Left ventricle myocardium inferior (tissue), 1 donor: ENCODE measurements around the gene MLLT10. TPM values are rescaled to one million over a fixed set of nuclear protein-coding genes. Genes with fewer than 3 reads are reported as not detected.

Experiments used
- DNase-seq: peaks from one replicate; pipeline ENCODE4 v3.0.0-alpha.2; 2020
- H3K27ac ChIP-seq: fragments of 200-600 bp; replicated peaks from 2 replicates; pipeline ENCODE4 v1.8.0; 2021
- H3K27me3 ChIP-seq: fragments of 200-600 bp; 2 replicates; pipeline ENCODE4 v1.8.0; 2021; ENCODE audit warnings: low read depth
- H3K36me3 ChIP-seq: fragments of 200-600 bp; 2 replicates; pipeline ENCODE4 v1.8.0; 2021
- H3K4me1 ChIP-seq: fragments of 200-600 bp; 2 replicates; pipeline ENCODE4 v1.8.0; 2021
- H3K4me3 ChIP-seq: fragments of 200-600 bp; 2 replicates; pipeline ENCODE4 v1.8.0; 2021; ENCODE audit warnings: mild to moderate bottlenecking, moderate library complexity
- H3K9me3 ChIP-seq: fragments of 200-600 bp; replicated peaks from 2 replicates; pipeline ENCODE4 v1.8.0; 2021
- CTCF ChIP-seq: fragments of 200-600 bp; IDR thresholded peaks from 2 replicates; pipeline ENCODE4 v1.8.0; 2021; ENCODE audit warnings: antibody characterized with exemption, mild to moderate bottlenecking, borderline replicate concordance
- intact Hi-C: fragments of 100-400 bp; cut with micrococcal nuclease; formaldehyde crosslinking; loops from one replicate; pipeline ENCODE4 v1.11.0; 2022
- total RNA-seq: library from RNA; stranded (reverse); fragmentation: NEBNext Ultra II Directional; extraction: Animal tissue kit (Norgen Biotek cat#: 25700); gene quantifications from one replicate; pipeline ENCODE4 v1.2.1, GENCODE V29; 2021
- donor health status: DM: no; HTN: yes; CAD: no; lungs with severe emphysema.

The MLLT10 gene
- total RNA-seq, 1 donor from 2014 or later: 18.7 TPM

DNA sequence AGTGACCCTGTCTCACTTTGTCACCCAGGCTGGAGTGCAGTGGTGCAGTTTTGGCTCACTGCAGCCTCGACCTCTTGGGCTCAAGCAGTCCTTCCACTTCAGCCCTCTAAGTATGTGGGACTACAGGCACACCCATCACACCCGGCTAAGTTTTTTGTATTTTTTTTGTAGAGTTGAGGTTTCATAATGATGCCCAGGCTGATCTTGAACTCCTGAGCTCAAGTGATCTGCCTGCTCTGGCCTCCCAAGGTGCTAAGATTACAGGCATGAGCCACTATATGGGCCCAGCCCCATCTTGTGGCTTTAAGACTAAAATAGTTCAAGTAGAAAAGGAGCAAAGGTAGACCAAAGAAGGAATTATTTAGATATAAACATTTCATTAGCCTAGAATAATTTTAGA is 65.5 kb downstream of the MLLT10 start:
- Histone ChIP-seq H3K4me1 (peaks cover 22% of the 10 kb centered on the region), H3K9me3 (no peaks in the 10 kb centered on the region), H3K27ac (no peak overlapping the region), H3K4me3 (no peak overlapping the region), H3K27me3 (no peaks in the 10 kb centered on the region), H3K36me3 (peaks cover 3% of the 10 kb centered on the region)
- no peak for TF ChIP-seq CTCF
- no peak for DNase-seq
- intact Hi-C loops: no loop called here

GRCh38 chr10:21600804-21601433 is 66.9 kb downstream of the MLLT10 start:
- no peak for DNase-seq
- no peak for TF ChIP-seq CTCF
- Histone ChIP-seq H3K27ac (no peak overlapping the region), H3K4me3 (no peak overlapping the region), H3K4me1 (peaks cover 28% of the 10 kb centered on the region), H3K27me3 (no peaks in the 10 kb centered on the region), H3K9me3 (no peaks in the 10 kb centered on the region), H3K36me3 (peaks cover 3% of the 10 kb centered on the region)
- intact Hi-C loops: no loop called here

GRCh38 chr10:21602313-21602712 is 68.3 kb downstream of the MLLT10 start:
- intact Hi-C loops: no loop called here
- H3K9me3 ChIP-seq: no peaks in the 10 kb centered on the region
- no peaks in the 10 kb centered on the region for H3K27me3 ChIP-seq
- no peak for TF ChIP-seq CTCF
- H3K36me3 ChIP-seq: peaks cover 4% of the 10 kb centered on the region
- H3K4me3 ChIP-seq: no peak overlapping the region
- peaks cover 28% of the 10 kb centered on the region for H3K4me1 ChIP-seq
- DNase-seq: no peak
- no peak overlapping the region for H3K27ac ChIP-seq

DNA sequence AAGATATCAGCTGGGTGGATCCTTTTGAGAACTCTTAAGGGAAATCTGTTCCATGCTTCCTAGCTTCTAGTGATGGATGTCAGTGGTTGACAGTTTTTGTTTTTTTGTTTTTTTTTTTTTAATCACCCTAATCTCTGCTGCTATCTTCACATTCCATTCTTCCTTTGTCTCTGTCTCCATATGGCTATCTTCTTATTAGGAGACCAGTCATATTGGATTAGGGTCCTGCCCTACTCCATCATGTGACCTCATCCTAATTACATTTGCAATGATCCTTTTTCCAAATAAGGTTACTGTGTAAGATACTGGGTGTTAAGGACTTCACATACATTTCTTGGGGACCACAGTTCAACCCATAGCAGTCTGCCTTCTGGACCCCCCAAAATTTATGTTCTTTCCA is 69.7 kb downstream of the MLLT10 start:
- peaks cover 28% of the 10 kb centered on the region for H3K4me1 ChIP-seq
- TF ChIP-seq CTCF: no peak
- no peak for DNase-seq
- H3K27ac ChIP-seq: no peak overlapping the region
- H3K27me3 ChIP-seq: no peaks in the 10 kb centered on the region
- intact Hi-C loops: no loop called here
- no peak overlapping the region for H3K4me3 ChIP-seq
- no peaks in the 10 kb centered on the region for H3K9me3 ChIP-seq
- peaks cover 5% of the 10 kb centered on the region for H3K36me3 ChIP-seq

GRCh38 chr10:21604651-21605050 is 70.6 kb downstream of the MLLT10 start:
- Histone ChIP-seq H3K27ac (no peak overlapping the region), H3K4me3 (no peak overlapping the region), H3K4me1 (peaks cover 21% of the 10 kb centered on the region), H3K9me3 (no peaks in the 10 kb centered on the region), H3K36me3 (peaks cover 4% of the 10 kb centered on the region), H3K27me3 (no peaks in the 10 kb centered on the region)
- intact Hi-C loops: no loop called here
- no peak for TF ChIP-seq CTCF
- DNase-seq: no peak

DNA sequence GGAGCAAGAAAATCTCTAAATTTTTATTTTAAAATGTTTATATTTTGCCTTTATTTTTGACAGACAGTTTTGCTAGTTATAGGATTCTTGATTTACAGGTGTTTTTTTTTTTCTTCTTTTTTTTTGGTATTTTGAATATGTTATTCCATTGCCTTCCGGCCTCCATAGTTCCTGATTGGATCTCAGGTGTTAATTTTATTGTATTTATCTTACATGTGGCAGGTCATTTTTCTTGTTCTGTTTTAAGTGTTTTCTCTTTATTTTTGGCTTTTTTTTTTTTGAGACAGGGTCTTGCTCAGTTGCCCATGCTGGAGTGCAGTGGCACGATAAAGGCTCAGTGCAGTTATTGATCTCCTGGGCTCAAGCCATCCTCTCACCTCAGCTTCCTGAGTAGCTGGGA is 73.9 kb downstream of the MLLT10 start:
- Histone ChIP-seq H3K27me3 (no peaks in the 10 kb centered on the region), H3K27ac (no peak overlapping the region), H3K36me3 (peaks cover 4% of the 10 kb centered on the region), H3K4me1 (peaks cover 16% of the 10 kb centered on the region), H3K4me3 (no peak overlapping the region), H3K9me3 (no peaks in the 10 kb centered on the region)
- TF ChIP-seq CTCF: no peak
- intact Hi-C loops: no loop called here
- DNase-seq: no peak
